SK-N-SH (cell line): ENCODE results near the gene LPGAT1. TPM values are rescaled to one million over a fixed set of nuclear protein-coding genes. Genes with fewer than 3 reads are reported as not detected.

Experiments used
- CTCF ChIA-PET: fragments of 300-600, 350-600 bp; formaldehyde crosslinking; extraction: SDS; loops from one replicate; lab custom pipeline; 2021; lab: Yijun Ruan, JAX
- POLR2A ChIA-PET: fragments of 350-600 bp; sonication (Branson Sonifier 250); formaldehyde crosslinking; extraction: SDS; loops from one replicate; lab custom pipeline; 2020; ENCODE audit warnings: antibody characterized with exemption, inconsistent platforms; lab: Yijun Ruan, JAX
- DNase-seq: peaks from one replicate; pipeline ENCODE4 v3.0.0; 2012
- H2AFZ ChIP-seq: fragments of 200-600 bp; sonication (generic); 2 replicates; pipeline ENCODE4 v1.8.1; 2016; ENCODE audit warnings: antibody characterized with exemption, mild to moderate bottlenecking, low read depth
- H3F3A ChIP-seq: fragments of 200-600 bp; sonication (generic); replicated peaks from 2 replicates; pipeline ENCODE3; 2016; ENCODE audit warnings: antibody characterized with exemption, mild to moderate bottlenecking; ENCODE audit not compliant: insufficient read depth
- H3K27ac ChIP-seq, 2 experiments: fragments of 200-500 bp in 1 of 2; fragments of 200-600 bp in 1 of 2; sonication (Bioruptor generic) in 1 of 2; sonication (generic), shearing (Covaris generic) in 1 of 2; 2 replicates each; pipeline versions ENCODE4 v1.5.1 to v1.6.1; 2014 to 2016; ENCODE audit warnings: low read depth in 2 of 2, inconsistent platforms in 1 of 2, low read length in 1 of 2, mild to moderate bottlenecking in 1 of 2, mixed read lengths in 1 of 2
- H3K27me3 ChIP-seq: fragments of 200-600 bp; sonication (generic), shearing (Covaris generic); 2 replicates; pipeline ENCODE4 v1.6.1; 2016; ENCODE audit warnings: mixed run types; ENCODE audit not compliant: insufficient read depth
- H3K36me3 ChIP-seq, 2 experiments: fragments of 200-500 bp in 1 of 2; fragments of 200-600 bp in 1 of 2; sonication (Bioruptor generic) in 1 of 2; sonication (generic) in 1 of 2; replicated peaks in 1 of 2; 2 replicates each; pipeline versions ENCODE3 to v1.5.1; 2014 to 2016; ENCODE audit warnings: low read length in 1 of 2, mild to moderate bottlenecking in 1 of 2; ENCODE audit not compliant: insufficient read depth in 2 of 2, control insufficient read depth in 1 of 2
- H3K4me1 ChIP-seq, 2 experiments: fragments of 200-500 bp in 1 of 2; fragments of 200-600 bp in 1 of 2; sonication (Bioruptor generic) in 1 of 2; sonication (generic), shearing (Covaris generic) in 1 of 2; 2 replicates each; pipeline versions ENCODE4 v1.5.1 to v1.6.1; 2014 to 2016; ENCODE audit warnings: low read depth in 1 of 2, low read length in 1 of 2, mixed run types in 1 of 2; ENCODE audit not compliant: insufficient read depth in 2 of 2, control insufficient read depth in 1 of 2
- H3K4me2 ChIP-seq: fragments of 200-600 bp; sonication (generic), shearing (Covaris generic); 2 replicates; pipeline ENCODE4 v1.6.1; 2017; ENCODE audit warnings: mixed run types
- H3K4me3 ChIP-seq, 2 experiments: fragments of 200-500 bp in 1 of 2; fragments of 200-600 bp in 1 of 2; sonication (Bioruptor generic) in 1 of 2; sonication (generic), shearing (Covaris generic) in 1 of 2; 2 replicates each; pipeline versions ENCODE4 v1.5.1 to v1.8.1; 2014 to 2016; ENCODE audit warnings: low read depth in 2 of 2, inconsistent platforms in 1 of 2, low read length in 1 of 2, mild to moderate bottlenecking in 1 of 2, mixed read lengths in 1 of 2, moderate library complexity in 1 of 2
- H3K79me2 ChIP-seq: fragments of 200-600 bp; sonication (generic); 2 replicates; pipeline ENCODE4 v1.8.1; 2017; ENCODE audit warnings: mild to moderate bottlenecking; ENCODE audit not compliant: insufficient read depth
- H3K9ac ChIP-seq: fragments of 200-600 bp; sonication (generic); 2 replicates; pipeline ENCODE4 v1.6.1; 2017; ENCODE audit warnings: mixed run types
- H3K9me2 ChIP-seq: fragments of 200-600 bp; sonication (generic); 2 replicates; pipeline ENCODE4 v1.6.1; 2017; ENCODE audit warnings: mixed run types
- H3K9me3 ChIP-seq: fragments of 200-600 bp; sonication (generic); 2 replicates; pipeline ENCODE4 v1.6.1; 2017; ENCODE audit warnings: mixed run types, mild to moderate bottlenecking, moderate library complexity
- H4K20me1 ChIP-seq: fragments of 200-600 bp; sonication (generic); 2 replicates; pipeline ENCODE4 v1.6.1; 2017; ENCODE audit warnings: mild to moderate bottlenecking, mixed run types; ENCODE audit not compliant: insufficient read depth
- ELF1 ChIP-seq: IDR thresholded peaks from 2 replicates; pipeline ENCODE4 v1.4.0; 2012
- JUND ChIP-seq: IDR thresholded peaks from 2 replicates; pipeline ENCODE4 v1.4.0; 2012
- MAX ChIP-seq: IDR thresholded peaks from 2 replicates; pipeline ENCODE4 v1.4.0; 2012; ENCODE audit warnings: low read depth
- NFIC ChIP-seq: IDR thresholded peaks from 2 replicates; pipeline ENCODE4 v1.4.0; 2012; ENCODE audit warnings: borderline replicate concordance
- NRF1 ChIP-seq: IDR thresholded peaks from 2 replicates; pipeline ENCODE4 v1.6.1; 2012; ENCODE audit warnings: low read depth, mild to moderate bottlenecking, low read length
- REST ChIP-seq: IDR thresholded peaks from 2 replicates; pipeline ENCODE4 v1.6.1; 2012; ENCODE audit warnings: mild to moderate bottlenecking, low read depth, low read length, moderate library complexity
- SIN3A ChIP-seq: IDR thresholded peaks from 2 replicates; pipeline ENCODE4 v1.6.1; 2012; ENCODE audit warnings: low read depth, mild to moderate bottlenecking, low read length, moderate library complexity, borderline replicate concordance
- TCF12 ChIP-seq: IDR thresholded peaks from 2 replicates; pipeline ENCODE4 v1.4.0; 2012
- WGBS: methylation state at CpG from one replicate; pipeline ENCODE4 v1.1.6; 2017; ENCODE audit warnings: low lambda C conversion rate; 5-methylcytosine and 5-hydroxymethylcytosine counted together
- polyA plus RNA-seq, 3 experiments: library from polyadenylated mRNA; depleted of rRNA; stranded (reverse); fragments of >200 nt; gene quantifications; 2 replicates each; pipeline ENCODE4 v1.2.3, GENCODE V29; 2012

LPGAT1 gene
- polyA plus RNA-seq, 1 of the 3 experiments (the other 2 are of a cell fraction): 4.8 TPM

GRCh38 chr1:211828584-211829342, 1.8 kb downstream of the LPGAT1 start:
- H3K9ac ChIP-seq: peak overlapping the region; percentile 78; the same call in 1 of the 2 replicates

GRCh38 chr1:211827051-211827450, 3.5 kb downstream of the LPGAT1 start:
- peaks cover 11 to 23% of the 10 kb centered on the region in 2 experiments; a peak in 3 of 4 replicates for H3K4me1 ChIP-seq
- no peak overlapping the region for H2AFZ ChIP-seq
- no peak overlapping the region; a peak in 1 of 4 replicates for H3K27ac ChIP-seq
- H3K9ac ChIP-seq: no peak overlapping the region
- H3K79me2 ChIP-seq: peaks cover 35% of the 10 kb centered on the region
- ChIA-PET CTCF (interaction anchor here (1.5 to 4.5 kb wide), 3 partner anchors 14 to 145 kb away, joined by 3 to 42 read pairs (median 23); no protein-coding TSS in a partner anchor), POLR2A (no interaction called here)
- peaks cover 12 to 29% of the 10 kb centered on the region in 2 experiments for H3K36me3 ChIP-seq
- peaks cover 24% of the 10 kb centered on the region for H3F3A ChIP-seq
- TF ChIP-seq TCF12 (peak; percentile 57; the same call in 1 of the 2 replicates), SIN3A (no peak), JUND (0 out of 2 replicates have a peak, but pooled peaks have one; percentile 6), ELF1 (no peak)
- H3K9me2 ChIP-seq: no peaks in the 10 kb centered on the region
- DNase-seq: no peak
- no peaks in the 10 kb centered on the region for H4K20me1 ChIP-seq
- no peak overlapping the region for H3K4me2 ChIP-seq
- no peaks in the 10 kb centered on the region for H3K27me3 ChIP-seq
- H3K9me3 ChIP-seq: no peaks in the 10 kb centered on the region
- no peak overlapping the region for H3K4me3 ChIP-seq

More at GRCh38 chr1:211828584-211829342, 1.8 kb downstream of the LPGAT1 start:
- Histone ChIP-seq H3K9me2 (no peaks in the 10 kb centered on the region), H3K27ac (no peak overlapping the region), H3K27me3 (no peaks in the 10 kb centered on the region), H3F3A (peaks cover 24% of the 10 kb centered on the region), H4K20me1 (no peaks in the 10 kb centered on the region), H3K4me1 (peaks cover 11 to 24% of the 10 kb centered on the region in 2 experiments; a peak in 3 of 4 replicates), H3K4me2 (peak overlapping the region; percentile 90), H3K9me3 (no peaks in the 10 kb centered on the region), H3K36me3 (peaks cover 12 to 24% of the 10 kb centered on the region in 2 experiments), H2AFZ (no peak overlapping the region), H3K4me3 (peak overlapping the region; percentile 64 to 79), H3K79me2 (peaks cover 29% of the 10 kb centered on the region)
- ChIA-PET POLR2A (interaction anchor here (0.7 kb wide), 1 partner anchor 214 kb away, joined by 3 read pairs; no protein-coding TSS in a partner anchor), CTCF (interaction anchor here (0.8 to 4.5 kb wide), 20 partner anchors 9 to 206 kb away, joined by 3 to 42 read pairs (median 4); partner anchors contain the start of genes DTL and INTS7)
- TF ChIP-seq MAX (no peak), TCF12 (no peak), NFIC (no peak), NRF1 (no peak), REST (peak; percentile 70)
- 66% methylated on average over 9 of the region's 9 CpGs for WGBS
- no peak for DNase-seq
